ENCODE results near the gene PDE4B.

GRCh38 chr1:65817891-65818290 lies 25.2 kb downstream of the PDE4B start:
- TF ChIP-seq, protein P1, sequence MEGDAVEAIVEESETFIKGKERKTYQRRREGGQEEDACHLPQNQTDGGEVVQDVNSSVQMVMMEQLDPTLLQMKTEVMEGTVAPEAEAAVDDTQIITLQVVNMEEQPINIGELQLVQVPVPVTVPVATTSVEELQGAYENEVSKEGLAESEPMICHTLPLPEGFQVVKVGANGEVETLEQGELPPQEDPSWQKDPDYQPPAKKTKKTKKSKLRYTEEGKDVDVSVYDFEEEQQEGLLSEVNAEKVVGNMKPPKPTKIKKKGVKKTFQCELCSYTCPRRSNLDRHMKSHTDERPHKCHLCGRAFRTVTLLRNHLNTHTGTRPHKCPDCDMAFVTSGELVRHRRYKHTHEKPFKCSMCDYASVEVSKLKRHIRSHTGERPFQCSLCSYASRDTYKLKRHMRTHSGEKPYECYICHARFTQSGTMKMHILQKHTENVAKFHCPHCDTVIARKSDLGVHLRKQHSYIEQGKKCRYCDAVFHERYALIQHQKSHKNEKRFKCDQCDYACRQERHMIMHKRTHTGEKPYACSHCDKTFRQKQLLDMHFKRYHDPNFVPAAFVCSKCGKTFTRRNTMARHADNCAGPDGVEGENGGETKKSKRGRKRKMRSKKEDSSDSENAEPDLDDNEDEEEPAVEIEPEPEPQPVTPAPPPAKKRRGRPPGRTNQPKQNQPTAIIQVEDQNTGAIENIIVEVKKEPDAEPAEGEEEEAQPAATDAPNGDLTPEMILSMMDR (conservative IDR thresholded peaks at IDR 0.05; ENCODE audit: low read length) = no peak
- TF ChIP-seq EZH2phosphoT487 (IDR thresholded peaks at IDR 0.05; ENCODE audit: borderline replicate concordance, low read depth, low read length) = no peak
